HepG2 (cell line): ENCODE results near the gene KCTD6. TPM values are rescaled to one million over a fixed set of nuclear protein-coding genes. Genes with fewer than 3 reads are reported as not detected.
A peak's percentile ranks its signal among the peaks of the same experiment; 100 is the strongest.

Source experiments
- ARID3A ChIP-seq: IDR thresholded peaks from 2 replicates; pipeline ENCODE4 v1.6.1; 2012; ENCODE audit warnings: low read depth, low read length, improper control_type of control experiment
- ARID5B ChIP-seq: IDR thresholded peaks from 2 replicates; pipeline ENCODE4 v1.4.0; 2020; ENCODE audit warnings: mild to moderate bottlenecking, missing genetic modification reagents
- ATF5 ChIP-seq: sonication (generic); formaldehyde crosslinking; IDR thresholded peaks from 2 replicates; pipeline ENCODE4 v1.4.0; 2020; ENCODE audit warnings: mild to moderate bottlenecking, low read depth, missing genetic modification reagents
- FOSL2 ChIP-seq: sonication (generic); formaldehyde crosslinking; IDR thresholded peaks from 2 replicates; pipeline ENCODE4 v1.4.0; 2020; ENCODE audit warnings: missing genetic modification reagents
- FOXK2 ChIP-seq: fragments of 450-650 bp; IDR thresholded peaks from 2 replicates; pipeline ENCODE4 v1.6.1; 2016
- IKZF1 ChIP-seq: fragments of 450-650 bp; IDR thresholded peaks from 2 replicates; pipeline ENCODE4 v1.7.1; 2016
- KDM6A ChIP-seq: IDR thresholded peaks from 2 replicates; pipeline ENCODE4 v1.6.1; 2016; ENCODE audit warnings: low read depth
- MEF2D ChIP-seq: sonication (generic); formaldehyde crosslinking; IDR thresholded peaks from 2 replicates; pipeline ENCODE4 v1.5.1; 2020; ENCODE audit warnings: mild to moderate bottlenecking, missing genetic modification reagents
- MYC ChIP-seq: sonication (generic); formaldehyde crosslinking; IDR thresholded peaks from 2 replicates; pipeline ENCODE4 v1.9.0; 2021; ENCODE audit warnings: missing genetic modification reagents, borderline replicate concordance
- NR1H2 ChIP-seq: sonication (generic); formaldehyde crosslinking; IDR thresholded peaks from 2 replicates; pipeline ENCODE4 v1.8.1; 2022; ENCODE audit warnings: low read depth, missing genetic modification reagents, borderline replicate concordance
- PATZ1 ChIP-seq: sonication (generic); formaldehyde crosslinking; IDR thresholded peaks from 2 replicates; pipeline ENCODE4 v1.4.0; 2020; ENCODE audit warnings: missing genetic modification reagents
- PHB2 ChIP-seq: fragments of 450-650 bp; IDR thresholded peaks from 2 replicates; pipeline ENCODE4 v1.6.1; 2018; ENCODE audit not compliant: partially characterized antibody
- RORA ChIP-seq: sonication (generic); formaldehyde crosslinking; IDR thresholded peaks from 2 replicates; pipeline ENCODE4 v1.5.0; 2020; ENCODE audit warnings: mild to moderate bottlenecking, missing genetic modification reagents, moderate library complexity
- SNAPC2 ChIP-seq: sonication (generic); formaldehyde crosslinking; IDR thresholded peaks from 2 replicates; pipeline ENCODE4 v1.8.1; 2022; ENCODE audit warnings: mild to moderate bottlenecking, missing genetic modification reagents
- ZBTB8A ChIP-seq: sonication (generic); formaldehyde crosslinking; IDR thresholded peaks from 2 replicates; pipeline ENCODE4 v1.4.0; 2020; ENCODE audit warnings: mild to moderate bottlenecking, low read depth, missing genetic modification reagents, borderline replicate concordance
- ZNF501 ChIP-seq: sonication (generic); formaldehyde crosslinking; IDR thresholded peaks from 2 replicates; pipeline ENCODE4 v1.5.1; 2020; ENCODE audit warnings: mild to moderate bottlenecking, moderate library complexity, missing genetic modification reagents
- ZNF616 ChIP-seq: sonication (generic); formaldehyde crosslinking; IDR thresholded peaks from 2 replicates; pipeline ENCODE4 v1.5.0; 2020; ENCODE audit warnings: low read depth, mild to moderate bottlenecking, missing genetic modification reagents
- ZNF660 ChIP-seq: sonication (generic); formaldehyde crosslinking; IDR thresholded peaks from 2 replicates; pipeline ENCODE4 v1.5.1; 2020; ENCODE audit warnings: mild to moderate bottlenecking, low read depth, missing genetic modification reagents, borderline replicate concordance
- ZNF710 ChIP-seq: sonication (generic); formaldehyde crosslinking; IDR thresholded peaks from 2 replicates; pipeline ENCODE4 v1.5.0; 2020; ENCODE audit warnings: mild to moderate bottlenecking, missing genetic modification reagents, borderline replicate concordance
- polyA plus RNA-seq, 8 experiments: library from polyadenylated mRNA; depleted of rRNA in 3 of 8; stranded (reverse) in 7 of 8; unstranded in 1 of 8; fragments of >200 nt; fragmentation: Illumina TruSeq in 4 of 8; extraction: Trizol in 4 of 8; gene quantifications; 2 replicates each; pipeline versions ENCODE4 v1.2.1 to v1.2.3, GENCODE V29; 2011 to 2016; ENCODE audit warnings: low read depth in 4 of 8, missing spikeins in 1 of 8, mixed read lengths in 1 of 8; ENCODE audit not compliant: insufficient read depth in 1 of 8
- total RNA-seq, 5 experiments: library from RNA; depleted of rRNA; stranded (reverse); fragments of >200 nt; fragmentation: Illumina TruSeq; extraction: Trizol; gene quantifications; 2 replicates each; pipeline ENCODE4 v1.2.3, GENCODE V29; 2016; ENCODE audit warnings: low read depth in 1 of 5

KCTD6 gene
- total and polyA plus RNA-seq, 2 of the 13 experiments (the other 11 are each of a cell fraction or from before 2014, with no cell fraction given), result 13.4 to 14.2 TPM

GRCh38 chr3:58474967-58475578 is 16.8 kb upstream of the KCTD6 start (continued):
- TF ChIP-seq ZBTB8A (CRISPR knock-in tag) (no peak), SNAPC2 (no peak), NR1H2 (CRISPR knock-in tag) (no peak), ZNF660 (no peak), ATF5 (CRISPR knock-in tag) (no peak), KDM6A (CRISPR knock-in tag) (peak; percentile 62; the same call in 1 of the 2 replicates), IKZF1 (no peak), ARID3A (0 out of 2 replicates have a peak, but pooled peaks have one; percentile 29), ZNF710 (CRISPR knock-in tag) (no peak), FOSL2 (CRISPR knock-in tag) (0 out of 2 replicates have a peak, but pooled peaks have one; percentile 5), ZNF501 (CRISPR knock-in tag) (no peak), ZNF616 (no peak), FOXK2 (peak; percentile 27; the same call in 1 of the 2 replicates), PHB2 (no peak), RORA (CRISPR knock-in tag) (no peak), ARID5B (peak; percentile 77), MEF2D (CRISPR knock-in tag) (peak; percentile 67), MYC (CRISPR knock-in tag) (no peak), PATZ1 (CRISPR knock-in tag) (no peak)
